Smooth muscle cell of the brain vasculature (primary cell): Measurements from ENCODE around the gene ARMC9.
A peak's percentile ranks its signal among the peaks of the same experiment; 100 is the strongest.

Source experiments
- DNase-seq: peaks from one replicate; pipeline ENCODE4 v3.0.0-alpha.2; 2012; ENCODE audit warnings: low read depth, low spot score

ARMC9 gene

GRCh38 chr2:231201475-231201814 lies 3.0 kb downstream of the ARMC9 start:
- no peak for DNase-seq

GRCh38 chr2:231203087-231203486 lies 4.7 kb downstream of the ARMC9 start:
- DNase-seq: no peak

- DNase-seq: no peak
Observed at GRCh38 chr2:231204146-231204545, 5.7 kb downstream of the ARMC9 start.

GRCh38 chr2:231204581-231204980 lies 6.2 kb downstream of the ARMC9 start:
- DNase-seq: no peak

- no peak for DNase-seq
Observed at GRCh38 chr2:231207734-231208133, 9.3 kb downstream of the ARMC9 start.

- no peak for DNase-seq
Observed at GRCh38 chr2:231210782-231211181, 12.4 kb downstream of the ARMC9 start.

GRCh38 chr2:231211486-231211885 lies 13.1 kb downstream of the ARMC9 start:
- DNase-seq: no peak

- DNase-seq: no peak
Observed at GRCh38 chr2:231212329-231212845, 14.0 kb downstream of the ARMC9 start.

- DNase-seq: no peak
Observed at GRCh38 chr2:231213931-231214642, 15.7 kb downstream of the ARMC9 start.

GRCh38 chr2:231218366-231218765 lies 19.9 kb downstream of the ARMC9 start:
- DNase-seq: no peak

GRCh38 chr2:231219289-231219688 lies 20.9 kb downstream of the ARMC9 start:
- no peak for DNase-seq

- no peak for DNase-seq
Observed at GRCh38 chr2:231221761-231222160, 23.3 kb downstream of the ARMC9 start.

GRCh38 chr2:231222318-231223000 lies 24.0 kb downstream of the ARMC9 start:
- DNase-seq: no peak

GRCh38 chr2:231223001-231223375 lies 24.6 kb downstream of the ARMC9 start:
- no peak for DNase-seq

GRCh38 chr2:231223458-231223976 lies 25.1 kb downstream of the ARMC9 start:
- no peak for DNase-seq

- DNase-seq: peak; percentile 40
Observed at GRCh38 chr2:231227310-231228162, 29.1 kb downstream of the ARMC9 start.

- no peak for DNase-seq
Observed at GRCh38 chr2:231228223-231228622, 29.8 kb downstream of the ARMC9 start.

- no peak for DNase-seq
Observed at GRCh38 chr2:231228974-231229529, 30.6 kb downstream of the ARMC9 start.

- no peak for DNase-seq
Observed at GRCh38 chr2:231235217-231235616, 36.8 kb downstream of the ARMC9 start.

GRCh38 chr2:231238689-231239088 lies 40.3 kb downstream of the ARMC9 start:
- DNase-seq: no peak

GRCh38 chr2:231239751-231240150 lies 41.3 kb downstream of the ARMC9 start:
- no peak for DNase-seq
